WTC11 (cell line): ENCODE data around the gene CMYA5.

ENCODE experiments used
- CBFB ChIP-seq: sonication (generic); formaldehyde crosslinking; IDR thresholded peaks from 2 replicates; pipeline ENCODE4 v1.8.1; 2022; ENCODE audit warnings: mild to moderate bottlenecking, low read depth, missing genetic modification reagents
- ETV6 ChIP-seq: sonication (generic); formaldehyde crosslinking; IDR thresholded peaks from 2 replicates; pipeline ENCODE4 v1.8.1; 2022; ENCODE audit warnings: mild to moderate bottlenecking, missing genetic modification reagents
- KAT7 ChIP-seq: sonication (generic); formaldehyde crosslinking; IDR thresholded peaks from 2 replicates; pipeline ENCODE4 v1.8.1; 2023; ENCODE audit warnings: missing genetic modification reagents, mild to moderate bottlenecking, borderline replicate concordance
- SP1 ChIP-seq: sonication (generic); formaldehyde crosslinking; conservative IDR thresholded peaks from 2 replicates; pipeline ENCODE4 v1.8.1; 2022; ENCODE audit warnings: missing genetic modification reagents
- ZNF263 ChIP-seq: sonication (generic); formaldehyde crosslinking; IDR thresholded peaks from 2 replicates; pipeline ENCODE4 v1.8.1; 2022; ENCODE audit warnings: low read depth, mild to moderate bottlenecking, moderate library complexity, missing genetic modification reagents
- TF ChIP-seq, protein P1 (sequence below): fragments of 200-600 bp; IDR thresholded peaks from 2 replicates; pipeline ENCODE4 v1.8.0; 2022; ENCODE audit warnings: antibody characterized with exemption
- TF ChIP-seq, protein P2 (sequence below): sonication (generic); formaldehyde crosslinking; conservative IDR thresholded peaks from 2 replicates; pipeline ENCODE4 v1.8.1; 2023; ENCODE audit warnings: mild to moderate bottlenecking, low read depth, missing genetic modification reagents, moderate library complexity
- TF ChIP-seq, protein P3 (sequence below): sonication (generic); formaldehyde crosslinking; IDR thresholded peaks from 2 replicates; pipeline ENCODE4 v1.8.0; 2023; ENCODE audit warnings: missing genetic modification reagents

DNA sequence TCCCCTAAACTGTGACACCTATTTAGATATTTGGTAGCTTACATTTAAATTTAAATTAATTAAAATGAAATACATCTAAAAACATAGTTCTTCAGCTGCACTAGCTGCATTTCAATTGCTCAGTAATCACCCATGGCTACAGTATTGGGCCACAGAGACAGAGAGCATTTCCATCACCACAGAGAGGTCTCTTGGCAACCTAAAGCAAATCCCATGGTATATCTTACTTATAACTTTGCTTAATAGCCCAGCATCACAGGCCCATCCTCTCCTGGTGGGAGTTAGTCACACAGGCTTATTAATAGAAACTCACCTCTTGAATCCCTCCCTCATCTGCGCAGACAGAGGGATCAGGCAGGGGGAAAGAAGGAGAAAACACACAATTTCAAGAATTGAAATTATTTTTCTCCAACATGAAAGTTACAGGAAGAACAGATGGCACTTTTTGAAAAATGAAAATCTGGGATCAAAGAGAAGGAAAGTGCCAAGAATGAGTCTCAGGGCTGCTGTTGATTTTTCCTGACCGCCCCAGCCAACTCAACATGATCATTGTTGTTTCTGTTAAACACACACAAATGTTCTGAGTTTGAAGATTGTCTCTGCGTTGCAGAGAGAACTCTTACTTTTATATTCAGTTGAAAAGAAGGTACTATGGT, 144.6 kb downstream of the CMYA5 start:
- TF ChIP-seq, protein P1, sequence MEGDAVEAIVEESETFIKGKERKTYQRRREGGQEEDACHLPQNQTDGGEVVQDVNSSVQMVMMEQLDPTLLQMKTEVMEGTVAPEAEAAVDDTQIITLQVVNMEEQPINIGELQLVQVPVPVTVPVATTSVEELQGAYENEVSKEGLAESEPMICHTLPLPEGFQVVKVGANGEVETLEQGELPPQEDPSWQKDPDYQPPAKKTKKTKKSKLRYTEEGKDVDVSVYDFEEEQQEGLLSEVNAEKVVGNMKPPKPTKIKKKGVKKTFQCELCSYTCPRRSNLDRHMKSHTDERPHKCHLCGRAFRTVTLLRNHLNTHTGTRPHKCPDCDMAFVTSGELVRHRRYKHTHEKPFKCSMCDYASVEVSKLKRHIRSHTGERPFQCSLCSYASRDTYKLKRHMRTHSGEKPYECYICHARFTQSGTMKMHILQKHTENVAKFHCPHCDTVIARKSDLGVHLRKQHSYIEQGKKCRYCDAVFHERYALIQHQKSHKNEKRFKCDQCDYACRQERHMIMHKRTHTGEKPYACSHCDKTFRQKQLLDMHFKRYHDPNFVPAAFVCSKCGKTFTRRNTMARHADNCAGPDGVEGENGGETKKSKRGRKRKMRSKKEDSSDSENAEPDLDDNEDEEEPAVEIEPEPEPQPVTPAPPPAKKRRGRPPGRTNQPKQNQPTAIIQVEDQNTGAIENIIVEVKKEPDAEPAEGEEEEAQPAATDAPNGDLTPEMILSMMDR, result no peak
- TF ChIP-seq, protein P2, sequence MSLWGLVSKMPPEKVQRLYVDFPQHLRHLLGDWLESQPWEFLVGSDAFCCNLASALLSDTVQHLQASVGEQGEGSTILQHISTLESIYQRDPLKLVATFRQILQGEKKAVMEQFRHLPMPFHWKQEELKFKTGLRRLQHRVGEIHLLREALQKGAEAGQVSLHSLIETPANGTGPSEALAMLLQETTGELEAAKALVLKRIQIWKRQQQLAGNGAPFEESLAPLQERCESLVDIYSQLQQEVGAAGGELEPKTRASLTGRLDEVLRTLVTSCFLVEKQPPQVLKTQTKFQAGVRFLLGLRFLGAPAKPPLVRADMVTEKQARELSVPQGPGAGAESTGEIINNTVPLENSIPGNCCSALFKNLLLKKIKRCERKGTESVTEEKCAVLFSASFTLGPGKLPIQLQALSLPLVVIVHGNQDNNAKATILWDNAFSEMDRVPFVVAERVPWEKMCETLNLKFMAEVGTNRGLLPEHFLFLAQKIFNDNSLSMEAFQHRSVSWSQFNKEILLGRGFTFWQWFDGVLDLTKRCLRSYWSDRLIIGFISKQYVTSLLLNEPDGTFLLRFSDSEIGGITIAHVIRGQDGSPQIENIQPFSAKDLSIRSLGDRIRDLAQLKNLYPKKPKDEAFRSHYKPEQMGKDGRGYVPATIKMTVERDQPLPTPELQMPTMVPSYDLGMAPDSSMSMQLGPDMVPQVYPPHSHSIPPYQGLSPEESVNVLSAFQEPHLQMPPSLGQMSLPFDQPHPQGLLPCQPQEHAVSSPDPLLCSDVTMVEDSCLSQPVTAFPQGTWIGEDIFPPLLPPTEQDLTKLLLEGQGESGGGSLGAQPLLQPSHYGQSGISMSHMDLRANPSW (CRISPR knock-in tag), result no peak
- TF ChIP-seq SP1 (CRISPR knock-in tag) (no peak), CBFB (CRISPR knock-in tag) (no peak), ETV6 (no peak), ZNF263 (CRISPR knock-in tag) (no peak), KAT7 (CRISPR knock-in tag) (no peak)
- TF ChIP-seq, protein P3, sequence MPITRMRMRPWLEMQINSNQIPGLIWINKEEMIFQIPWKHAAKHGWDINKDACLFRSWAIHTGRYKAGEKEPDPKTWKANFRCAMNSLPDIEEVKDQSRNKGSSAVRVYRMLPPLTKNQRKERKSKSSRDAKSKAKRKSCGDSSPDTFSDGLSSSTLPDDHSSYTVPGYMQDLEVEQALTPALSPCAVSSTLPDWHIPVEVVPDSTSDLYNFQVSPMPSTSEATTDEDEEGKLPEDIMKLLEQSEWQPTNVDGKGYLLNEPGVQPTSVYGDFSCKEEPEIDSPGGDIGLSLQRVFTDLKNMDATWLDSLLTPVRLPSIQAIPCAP (CRISPR knock-in tag), result no peak
